ENCODE measurements around the gene MTHFR. TPM values are rescaled to one million over a fixed set of nuclear protein-coding genes. Genes with fewer than 3 reads are reported as not detected.
A peak's percentile ranks its signal among the peaks of the same experiment; 100 is the strongest.

The MTHFR gene
- total and polyA plus RNA-seq, 12 donors: 17.7 to 75.8 (median 39.1) TPM

DNA sequence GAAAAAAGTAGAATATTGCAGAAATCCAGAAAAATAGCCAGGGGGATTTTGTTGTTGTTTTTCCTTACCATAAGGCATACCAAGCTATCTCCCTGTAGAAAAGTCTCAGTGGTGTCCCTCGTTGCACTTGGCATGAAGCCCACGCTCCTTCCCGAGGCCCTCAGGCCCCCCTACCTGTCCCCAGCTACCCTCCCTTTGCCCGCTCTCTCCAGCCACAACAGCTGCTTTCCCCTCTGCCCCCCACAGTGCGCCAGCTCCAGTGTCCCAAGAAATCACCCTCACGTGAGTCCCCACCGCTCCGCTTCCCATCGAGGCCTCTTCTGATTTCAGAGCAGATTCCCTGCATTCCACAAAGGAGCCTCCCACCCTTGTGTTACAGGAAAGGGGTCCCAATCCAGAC is 61.5 kb downstream of the MTHFR start:
- DNase-seq: no peak
- no peak for ATAC-seq
- Histone ChIP-seq H3K36me3 (peaks cover 0 to 54% (median 8%) of the 10 kb centered on the region in 9 donors), H3K27me3 (no peaks in the 10 kb centered on the region), H3K27ac (no peak overlapping the region), H3K4me1 (peaks cover 0 to 54% (median 12%) of the 10 kb centered on the region in 9 donors), H3K9me3 (no peaks in the 10 kb centered on the region), H3K4me3 (no peak overlapping the region)
- intact Hi-C loops (cut with DNase I): loop anchor here in 1 of 10 donors (10.0 kb wide), 1 partner anchor 71 kb away; no protein-coding TSS in a partner anchor
- TF ChIP-seq, protein P1, sequence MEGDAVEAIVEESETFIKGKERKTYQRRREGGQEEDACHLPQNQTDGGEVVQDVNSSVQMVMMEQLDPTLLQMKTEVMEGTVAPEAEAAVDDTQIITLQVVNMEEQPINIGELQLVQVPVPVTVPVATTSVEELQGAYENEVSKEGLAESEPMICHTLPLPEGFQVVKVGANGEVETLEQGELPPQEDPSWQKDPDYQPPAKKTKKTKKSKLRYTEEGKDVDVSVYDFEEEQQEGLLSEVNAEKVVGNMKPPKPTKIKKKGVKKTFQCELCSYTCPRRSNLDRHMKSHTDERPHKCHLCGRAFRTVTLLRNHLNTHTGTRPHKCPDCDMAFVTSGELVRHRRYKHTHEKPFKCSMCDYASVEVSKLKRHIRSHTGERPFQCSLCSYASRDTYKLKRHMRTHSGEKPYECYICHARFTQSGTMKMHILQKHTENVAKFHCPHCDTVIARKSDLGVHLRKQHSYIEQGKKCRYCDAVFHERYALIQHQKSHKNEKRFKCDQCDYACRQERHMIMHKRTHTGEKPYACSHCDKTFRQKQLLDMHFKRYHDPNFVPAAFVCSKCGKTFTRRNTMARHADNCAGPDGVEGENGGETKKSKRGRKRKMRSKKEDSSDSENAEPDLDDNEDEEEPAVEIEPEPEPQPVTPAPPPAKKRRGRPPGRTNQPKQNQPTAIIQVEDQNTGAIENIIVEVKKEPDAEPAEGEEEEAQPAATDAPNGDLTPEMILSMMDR (IDR thresholded peaks at IDR 0.05): no peak
- WGBS, 2 donors: 75 to 80% methylated on average over 9 of the region's 9 CpGs

DNA sequence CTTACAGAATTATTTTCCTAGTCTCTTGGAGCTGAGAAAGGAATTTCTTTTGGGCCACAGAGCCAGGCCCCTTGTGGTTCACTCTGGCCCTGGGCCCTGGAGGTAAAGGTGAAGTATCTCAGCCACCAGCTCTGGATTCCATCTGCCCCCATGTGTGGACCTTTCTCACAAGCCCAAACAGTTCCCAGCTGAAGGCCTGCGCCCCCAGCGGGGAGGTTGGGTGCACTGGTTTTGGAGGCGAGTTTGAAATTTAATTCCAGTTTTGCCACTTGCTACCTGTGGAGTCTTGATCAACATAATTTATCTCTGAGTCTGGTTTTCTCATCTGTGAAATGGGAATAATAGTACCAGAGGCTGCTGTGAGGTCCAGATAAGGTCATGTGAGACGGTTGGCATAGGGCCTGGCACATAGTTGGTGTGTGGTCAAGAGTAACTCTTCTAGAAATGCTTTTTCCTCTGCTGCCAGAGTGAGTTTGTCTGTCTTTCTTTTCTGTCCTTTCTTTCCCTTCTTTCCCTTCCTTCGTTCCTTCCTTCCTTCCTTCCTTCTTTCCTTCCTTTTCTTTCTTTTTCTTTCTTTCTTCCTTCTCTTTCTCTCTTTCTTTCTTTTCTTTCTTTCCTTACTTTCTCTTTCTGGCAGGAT is 63.7 kb downstream of the MTHFR start:
- TF ChIP-seq, protein P1 (IDR thresholded peaks at IDR 0.05): no peak
- peaks cover 0 to 76% (median 18%) of the 10 kb centered on the region in 9 donors for H3K4me1 ChIP-seq

DNA sequence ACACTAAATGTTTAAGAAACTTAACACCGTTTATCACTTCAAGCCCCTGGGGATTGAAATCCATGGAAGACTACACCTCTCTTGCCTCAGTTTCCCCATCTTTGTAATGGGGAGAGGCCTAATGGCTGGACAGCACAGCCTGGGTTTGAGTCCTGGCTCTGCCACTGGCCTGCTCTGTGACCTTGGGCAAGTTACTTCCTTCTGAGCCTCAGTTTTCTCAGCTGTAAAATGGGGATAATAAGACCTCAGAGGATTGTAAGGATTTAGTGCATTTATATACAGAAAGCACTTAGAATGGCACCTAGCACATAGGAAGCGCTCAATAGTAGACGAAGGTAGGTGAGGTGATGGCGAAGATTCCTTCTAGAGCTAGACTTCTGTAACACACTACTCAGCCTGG is 64.3 kb downstream of the MTHFR start:
- Histone ChIP-seq H3K4me3 (no peak overlapping the region), H3K27ac (peak overlapping the region in 1 of 10 donors; percentile 49), H3K36me3 (peaks cover 0 to 26% (median 0%) of the 10 kb centered on the region in 9 donors), H3K9me3 (no peaks in the 10 kb centered on the region), H3K27me3 (no peaks in the 10 kb centered on the region), H3K4me1 (peaks cover 0 to 75% (median 18%) of the 10 kb centered on the region in 9 donors)
- no peak for DNase-seq
- TF ChIP-seq, protein P1 (IDR thresholded peaks at IDR 0.05): no peak
- 90 to 94% methylated on average over 4 of the region's 4 CpGs for WGBS, 2 donors
- ATAC-seq: no peak
- intact Hi-C loops (cut with DNase I): loop anchor here in 1 of 10 donors (10.0 kb wide), 1 partner anchor 73 kb away; no protein-coding TSS in a partner anchor

More for the DNA sequence above, 63.7 kb downstream of the MTHFR start:
- Histone ChIP-seq H3K9me3 (no peaks in the 10 kb centered on the region), H3K27ac (no peak overlapping the region), H3K36me3 (peaks cover 0 to 31% (median 0%) of the 10 kb centered on the region in 9 donors), H3K27me3 (no peaks in the 10 kb centered on the region), H3K4me3 (no peak overlapping the region)
- ATAC-seq: no peak
- DNase-seq: no peak
- intact Hi-C loops (cut with DNase I): loop anchor here in 1 of 10 donors (10.0 kb wide), 1 partner anchor 73 kb away; no protein-coding TSS in a partner anchor
- WGBS, 2 donors: 82 to 90% methylated on average over 5 of the region's 5 CpGs

DNA sequence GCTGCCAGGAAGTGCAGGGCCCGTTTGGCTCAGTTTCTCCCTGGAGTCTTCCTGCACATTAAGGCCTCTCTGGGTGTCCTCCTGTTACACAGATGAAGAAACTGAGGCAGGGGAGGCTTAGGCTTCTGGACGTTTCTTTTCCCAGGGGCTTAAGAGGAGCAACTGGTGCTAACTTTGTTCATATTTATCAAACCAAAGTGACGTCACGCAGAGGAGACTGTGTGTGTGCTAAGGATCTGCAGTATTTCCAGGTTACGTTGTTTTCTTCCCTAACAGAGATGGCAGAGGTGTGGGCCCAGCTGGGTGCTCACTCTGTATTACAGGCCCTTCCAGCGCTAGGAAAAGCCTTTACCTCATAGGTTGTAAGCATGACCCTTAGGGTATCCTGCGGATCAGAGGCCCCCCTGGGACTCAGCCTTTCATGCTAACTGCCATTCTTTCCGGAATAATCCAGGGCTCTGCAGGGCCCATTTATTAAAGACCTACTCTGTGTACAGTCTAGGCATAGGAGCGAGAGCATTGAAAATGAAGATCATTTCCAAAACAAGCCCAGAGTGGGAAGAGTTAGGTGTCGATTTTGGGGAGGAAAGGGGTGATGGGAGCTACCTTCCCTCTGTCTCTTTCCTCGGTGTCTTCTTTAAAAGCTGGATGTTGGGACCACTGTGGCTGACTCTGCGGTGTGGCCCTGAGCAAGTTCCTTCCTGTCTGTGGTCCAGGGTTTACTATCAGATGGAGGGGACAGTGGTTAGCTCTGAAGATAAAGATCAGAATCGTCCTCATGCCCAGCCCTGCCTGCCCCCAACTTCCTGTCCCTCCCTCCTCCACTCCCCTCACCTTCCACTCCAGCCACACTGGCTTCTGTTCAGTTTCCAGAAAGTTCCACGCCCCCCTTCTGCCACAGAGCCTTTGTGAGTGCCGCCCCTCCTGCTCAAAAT is 65.2 kb downstream of the MTHFR start:
- DNase-seq: no peak
- no peak for ATAC-seq
- H3K27ac ChIP-seq: peak overlapping the region in 1 of 10 donors; percentile 49

More for the DNA sequence above, 65.2 kb downstream of the MTHFR start:
- WGBS, 2 donors: 66 to 68% methylated on average over 15 of the region's 15 CpGs
- Histone ChIP-seq H3K4me1 (peaks cover 0 to 69% (median 16%) of the 10 kb centered on the region in 9 donors), H3K9me3 (no peaks in the 10 kb centered on the region), H3K4me3 (no peak overlapping the region), H3K27me3 (no peaks in the 10 kb centered on the region), H3K36me3 (peaks cover 0 to 16% (median 0%) of the 10 kb centered on the region in 9 donors)
- intact Hi-C loops (cut with DNase I): loop anchor here in 1 of 10 donors (10.0 kb wide), 1 partner anchor 74 kb away; no protein-coding TSS in a partner anchor
- TF ChIP-seq, protein P1 (IDR thresholded peaks at IDR 0.05): no peak

All from heart right ventricle (tissue), 16 donors.